CD4-positive, CD25-positive, alpha-beta regulatory T cell (primary cell): ENCODE measurements around the gene DNAJC4. TPM values are rescaled to one million over a fixed set of nuclear protein-coding genes. Genes with fewer than 3 reads are reported as not detected.
A peak's percentile ranks its signal among the peaks of the same experiment; 100 is the strongest.

Experiments
- ATAC-seq, 2 donors: fragments of 150-1000 bp; cut with Tn5 transposase; one replicate each; pipeline ENCODE4 v1.10.0; 2021; ENCODE audit warnings: low read depth in 2 of 2, moderate number of reproducible peaks in 2 of 2, moderate library complexity in 1 of 2
- DNase-seq, 3 donors: peaks; one replicate each; pipeline versions ENCODE4 v3.0.0 to v3.0.0-alpha.2; 2012 to 2022; ENCODE audit warnings: mixed read lengths in 1 of 3
- H3K27ac ChIP-seq: one replicate; pipeline ENCODE4 v1.7.0; 2013; ENCODE audit warnings: mild to moderate bottlenecking, low read length; ENCODE audit not compliant: insufficient read depth, poor library complexity, severe bottlenecking
- H3K27me3 ChIP-seq: one replicate; pipeline ENCODE4 v1.7.0; 2013; ENCODE audit warnings: low read length; ENCODE audit not compliant: control insufficient read depth, insufficient read depth
- H3K36me3 ChIP-seq: one replicate; pipeline ENCODE4 v1.7.0; 2013; ENCODE audit warnings: mild to moderate bottlenecking, low read length, moderate library complexity; ENCODE audit not compliant: control insufficient read depth, insufficient read depth
- H3K4me1 ChIP-seq: 2 replicates; pipeline ENCODE4 v1.7.0; 2013; ENCODE audit warnings: mild to moderate bottlenecking, low read length; ENCODE audit not compliant: insufficient read depth, control insufficient read depth, poor library complexity, severe bottlenecking
- H3K4me3 ChIP-seq: one replicate; pipeline ENCODE4 v1.7.0; 2013; ENCODE audit warnings: low read depth, mild to moderate bottlenecking, low read length, moderate library complexity
- H3K9me3 ChIP-seq, 2 experiments: 1 replicate in 1 of 2; 2 replicates in 1 of 2; pipeline ENCODE4 v1.7.0; 2013; ENCODE audit warnings: low read length in 2 of 2, mild to moderate bottlenecking in 1 of 2, moderate library complexity in 1 of 2; ENCODE audit not compliant: control insufficient read depth in 2 of 2
- H3K27ac Mint-ChIP-seq, 3 donors: one replicate each; pipeline ENCODE4 v1.8.0; 2020 to 2022; ENCODE audit warnings: mild to moderate bottlenecking in 3 of 3, mixed read lengths in 3 of 3, moderate library complexity in 2 of 3
- H3K27me3 Mint-ChIP-seq: one replicate; pipeline ENCODE4 v1.8.0; 2022; ENCODE audit warnings: mild to moderate bottlenecking, mixed read lengths
- H3K36me3 Mint-ChIP-seq: one replicate; pipeline ENCODE4 v1.8.0; 2020; ENCODE audit warnings: mixed read lengths
- H3K4me1 Mint-ChIP-seq, 4 donors: one replicate each; pipeline ENCODE4 v1.8.0; 2020 to 2022; ENCODE audit warnings: mixed read lengths in 4 of 4, mild to moderate bottlenecking in 1 of 4
- H3K4me3 Mint-ChIP-seq, 4 donors: one replicate each; pipeline ENCODE4 v1.8.0; 2020 to 2022; ENCODE audit warnings: mild to moderate bottlenecking in 4 of 4, mixed read lengths in 4 of 4, moderate library complexity in 3 of 4
- H3K9me3 Mint-ChIP-seq, 7 donors: one replicate each; pipeline ENCODE4 v1.8.0; 2020 to 2022; ENCODE audit warnings: mixed read lengths in 7 of 7, mild to moderate bottlenecking in 3 of 7, moderate library complexity in 2 of 7
- polyA plus RNA-seq, 4 donors: library from polyadenylated mRNA; unstranded; fragments of 300-500 nt; fragmentation: Illumina TruSeq; gene quantifications; one replicate each; pipeline ENCODE4 v1.2.3, GENCODE V29; 2021
- total RNA-seq: library from RNA; stranded (reverse); gene quantifications from one replicate; pipeline ENCODE4 v1.2.3, GENCODE V29; 2022

Gene DNAJC4
- total and polyA plus RNA-seq, 5 donors from 2014 or later = 18.1 to 41.9 (median 22.0) TPM

DNA sequence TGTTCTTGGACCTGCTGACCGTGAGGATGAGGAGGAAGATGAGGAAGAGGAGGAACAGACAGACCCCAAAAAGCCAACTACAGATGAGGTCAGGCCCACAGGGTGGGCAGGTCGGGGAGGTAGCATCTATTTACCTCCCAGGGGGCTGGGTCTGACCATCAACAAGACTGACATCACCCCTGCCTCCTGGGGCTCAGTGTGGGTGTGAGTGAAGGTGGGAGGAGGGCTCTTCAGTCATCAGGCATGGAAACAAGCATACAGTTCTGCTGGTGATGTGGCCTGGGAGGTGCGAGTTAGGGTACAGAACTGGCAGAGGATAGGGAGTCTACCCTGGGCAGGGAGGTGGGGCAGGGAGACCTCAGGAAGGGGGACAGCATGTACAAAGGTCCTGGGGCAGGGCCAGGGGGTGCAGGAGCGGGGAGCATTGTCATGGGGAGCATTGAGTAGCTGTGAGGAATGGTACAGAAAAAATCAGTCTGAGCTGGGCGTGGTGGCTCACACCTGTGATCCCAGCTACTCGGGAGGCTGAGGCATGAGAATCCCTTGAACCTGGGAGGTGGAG is 29.9 kb downstream of the DNAJC4 start:
- Histone ChIP-seq H3K27me3 (no peaks in the 10 kb centered on the region), H3K4me3 (no peak overlapping the region), H3K4me1 (peaks cover 5% of the 10 kb centered on the region), H3K36me3 (peaks cover 4% of the 10 kb centered on the region), H3K27ac (no peak overlapping the region), H3K9me3 (no peaks in the 10 kb centered on the region)
- ATAC-seq (no peak), DNase-seq (no peak)
- H3K27ac Mint-ChIP-seq = peak overlapping the region in 1 of 3 donors; percentile 63
- H3K4me1 Mint-ChIP-seq = peaks cover 0 to 9% (median 6%) of the 10 kb centered on the region in 4 donors
- H3K27me3 Mint-ChIP-seq = no peaks in the 10 kb centered on the region
- H3K9me3 Mint-ChIP-seq = no peaks in the 10 kb centered on the region
- peak overlapping the region in 2 of 4 donors; percentile 44 to 82 for H3K4me3 Mint-ChIP-seq
- H3K36me3 Mint-ChIP-seq = no peaks in the 10 kb centered on the region

DNA sequence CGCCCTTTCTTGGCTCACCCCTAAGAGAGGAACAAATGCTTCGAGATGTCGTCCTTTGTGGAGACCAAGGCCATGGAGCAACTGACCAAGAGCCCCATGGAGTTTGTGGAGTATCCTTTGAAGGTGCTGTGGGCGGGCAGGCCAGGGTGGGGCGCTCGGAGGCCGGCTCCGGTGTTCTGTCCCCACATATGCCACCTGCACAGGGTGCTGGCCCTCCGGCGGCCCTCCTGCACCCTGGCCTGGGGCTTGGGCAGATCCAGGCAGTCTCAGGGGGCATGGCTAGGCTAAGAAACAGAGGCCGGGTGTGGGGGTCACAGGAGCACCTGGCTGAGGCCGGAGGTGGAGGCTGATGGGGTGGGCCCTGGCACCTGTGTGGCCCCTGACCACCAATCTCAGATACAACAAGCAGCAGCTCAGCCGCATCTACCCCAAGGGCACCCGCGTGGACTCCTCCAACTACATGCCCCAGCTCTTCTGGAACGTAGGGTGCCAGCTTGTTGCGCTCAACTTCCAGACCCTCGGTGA is 31.3 kb downstream of the DNAJC4 start:
- no peak overlapping the region for H3K27ac ChIP-seq
- peaks cover 5% of the 10 kb centered on the region for H3K4me1 ChIP-seq
- H3K4me3 ChIP-seq = no peak overlapping the region
- ATAC-seq (no peak), DNase-seq (no peak)
- Mint-ChIP-seq H3K4me1 (peaks cover 0 to 9% (median 6%) of the 10 kb centered on the region in 4 donors), H3K27me3 (no peaks in the 10 kb centered on the region), H3K9me3 (no peaks in the 10 kb centered on the region), H3K4me3 (no peak overlapping the region), H3K36me3 (no peaks in the 10 kb centered on the region), H3K27ac (no peak overlapping the region)
- H3K36me3 ChIP-seq = peaks cover 4% of the 10 kb centered on the region
- no peaks in the 10 kb centered on the region for H3K9me3 ChIP-seq
- no peaks in the 10 kb centered on the region for H3K27me3 ChIP-seq

DNA sequence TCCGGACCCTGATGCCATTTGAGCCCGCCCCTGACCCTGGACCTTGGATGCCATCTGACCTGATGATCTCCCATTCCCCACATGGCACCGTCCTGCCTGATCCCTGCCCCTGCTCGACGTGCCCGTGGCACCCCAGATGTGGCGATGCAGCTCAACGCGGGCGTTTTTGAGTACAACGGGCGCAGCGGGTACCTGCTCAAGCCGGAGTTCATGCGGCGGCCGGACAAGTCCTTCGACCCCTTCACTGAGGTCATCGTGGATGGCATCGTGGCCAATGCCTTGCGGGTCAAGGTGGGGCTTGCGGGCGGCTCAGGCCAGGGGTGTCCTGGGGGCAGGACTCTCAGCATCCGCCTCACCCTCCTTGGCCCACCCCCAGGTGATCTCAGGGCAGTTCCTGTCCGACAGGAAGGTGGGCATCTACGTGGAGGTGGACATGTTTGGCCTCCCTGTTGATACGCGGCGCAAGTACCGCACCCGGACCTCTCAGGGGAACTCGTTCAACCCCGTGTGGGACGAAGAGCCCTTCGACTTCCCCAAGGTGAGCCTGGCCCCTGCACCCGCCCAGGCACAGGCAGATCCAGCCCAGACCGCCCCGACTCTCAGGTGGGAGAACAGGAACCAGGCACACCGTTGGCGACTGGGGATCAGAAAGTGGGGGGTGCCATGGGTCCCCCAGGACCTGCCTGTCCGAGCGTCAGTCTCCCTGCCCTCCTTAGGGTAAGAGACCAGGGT is 32.1 kb downstream of the DNAJC4 start:
- ATAC-seq (no peak), DNase-seq (no peak)
- Histone ChIP-seq H3K27ac (no peak overlapping the region), H3K9me3 (no peaks in the 10 kb centered on the region), H3K4me1 (peaks cover 5% of the 10 kb centered on the region), H3K27me3 (no peaks in the 10 kb centered on the region), H3K36me3 (peaks cover 4% of the 10 kb centered on the region), H3K4me3 (no peak overlapping the region)
- H3K9me3 Mint-ChIP-seq = no peaks in the 10 kb centered on the region
- H3K27me3 Mint-ChIP-seq = no peaks in the 10 kb centered on the region
- peaks cover 0 to 9% (median 6%) of the 10 kb centered on the region in 4 donors for H3K4me1 Mint-ChIP-seq
- no peaks in the 10 kb centered on the region for H3K36me3 Mint-ChIP-seq
- H3K27ac Mint-ChIP-seq = no peak overlapping the region
- no peak overlapping the region for H3K4me3 Mint-ChIP-seq

DNA sequence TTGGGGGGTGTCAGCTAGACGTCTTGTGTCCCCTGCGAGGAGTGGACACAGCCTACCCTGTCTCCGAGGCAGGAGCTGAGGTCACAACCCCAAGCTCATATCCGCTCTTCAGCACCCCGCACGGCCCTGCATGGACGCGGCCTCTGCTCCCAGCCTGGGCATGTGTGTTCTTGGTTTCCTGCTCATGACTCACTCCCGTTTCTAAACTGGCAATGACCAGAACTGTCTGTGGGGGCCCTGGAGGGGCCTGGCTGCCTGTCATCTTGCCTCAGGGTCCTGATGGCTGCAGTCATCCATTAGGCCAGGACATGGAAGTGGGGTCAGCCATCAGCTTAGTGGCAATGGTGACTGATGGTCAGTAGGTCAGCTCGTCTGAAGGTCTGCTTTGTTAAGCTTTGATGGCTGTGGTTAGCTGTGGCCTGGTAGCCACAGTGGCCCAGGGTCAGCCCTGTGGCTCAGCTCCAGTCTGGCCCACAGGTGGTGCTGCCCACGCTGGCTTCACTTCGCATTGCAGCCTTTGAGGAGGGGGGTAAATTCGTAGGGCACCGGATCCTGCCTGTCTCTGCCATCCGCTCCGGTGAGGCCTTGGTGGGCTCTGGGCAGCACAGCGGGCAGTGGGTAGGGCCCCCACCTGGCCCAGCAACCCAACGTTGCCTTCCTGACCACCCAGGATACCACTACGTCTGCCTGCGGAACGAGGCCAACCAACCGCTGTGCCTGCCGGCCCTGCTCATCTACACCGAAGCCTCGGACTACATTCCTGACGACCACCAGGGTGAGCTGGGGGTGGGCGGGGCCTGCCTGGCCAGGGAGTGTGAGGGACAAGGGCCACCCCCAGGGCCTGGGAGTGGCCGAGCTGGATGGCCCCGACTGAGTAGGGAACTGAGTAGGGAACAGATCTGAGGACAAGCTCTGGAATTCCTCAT is 32.9 kb downstream of the DNAJC4 start:
- DNase-seq (no peak), ATAC-seq (no peak)
- peaks cover 5% of the 10 kb centered on the region for H3K4me1 ChIP-seq
- peaks cover 0 to 15% (median 11%) of the 10 kb centered on the region in 4 donors for H3K4me1 Mint-ChIP-seq
- H3K9me3 ChIP-seq = no peaks in the 10 kb centered on the region
- H3K9me3 Mint-ChIP-seq = no peaks in the 10 kb centered on the region
- H3K27ac Mint-ChIP-seq = no peak overlapping the region
- peaks cover 4% of the 10 kb centered on the region for H3K36me3 ChIP-seq
- no peak overlapping the region for H3K4me3 Mint-ChIP-seq
- H3K27me3 Mint-ChIP-seq = no peaks in the 10 kb centered on the region
- H3K36me3 Mint-ChIP-seq = no peaks in the 10 kb centered on the region
- no peak overlapping the region for H3K27ac ChIP-seq
- H3K4me3 ChIP-seq = no peak overlapping the region
- H3K27me3 ChIP-seq = no peaks in the 10 kb centered on the region

DNA sequence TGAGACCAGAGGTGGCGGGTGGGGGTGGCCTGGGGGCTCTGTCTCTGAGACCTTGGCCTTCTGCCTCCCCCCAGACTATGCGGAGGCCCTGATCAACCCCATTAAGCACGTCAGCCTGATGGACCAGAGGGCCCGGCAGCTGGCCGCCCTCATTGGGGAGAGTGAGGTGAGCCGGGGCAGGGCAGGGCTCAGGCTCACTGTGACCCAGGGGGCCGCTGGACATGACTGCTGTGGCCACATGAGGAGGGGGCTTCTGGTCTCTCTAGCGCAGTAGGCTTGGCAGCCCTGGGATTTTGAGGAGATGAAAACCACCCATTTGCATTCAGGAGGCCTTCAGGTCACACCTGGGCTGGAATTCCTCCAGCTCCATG is 33.6 kb downstream of the DNAJC4 start:
- no peaks in the 10 kb centered on the region for H3K27me3 ChIP-seq
- no peaks in the 10 kb centered on the region for H3K36me3 ChIP-seq
- H3K4me3 Mint-ChIP-seq = no peak overlapping the region

DNA sequence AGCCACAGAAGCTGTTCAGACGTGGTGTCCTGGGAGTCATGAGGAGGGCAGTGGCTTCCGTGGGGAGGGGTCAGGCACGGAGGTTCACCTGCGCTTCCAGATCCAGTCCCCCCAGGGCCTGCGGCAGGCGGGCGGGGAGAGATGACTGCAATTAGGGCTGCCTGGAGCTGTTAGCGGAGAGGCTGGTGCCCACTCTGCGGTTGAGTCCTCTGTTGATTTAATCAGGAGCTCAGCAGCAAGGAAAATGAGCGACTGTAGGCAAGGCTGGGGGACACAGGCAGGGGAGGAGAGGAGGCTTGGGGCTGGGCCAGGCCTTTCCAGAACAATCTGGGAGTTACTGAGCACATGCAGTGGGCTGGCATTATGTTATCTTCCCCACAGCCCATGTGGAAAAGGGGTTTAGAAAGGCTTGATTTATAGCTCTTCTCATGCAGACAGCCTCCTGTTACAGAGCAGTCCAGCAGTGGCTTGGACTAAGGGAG is 34.1 kb downstream of the DNAJC4 start:
- H3K27ac ChIP-seq = no peak overlapping the region
- H3K36me3 ChIP-seq = no peaks in the 10 kb centered on the region
- Mint-ChIP-seq H3K36me3 (no peaks in the 10 kb centered on the region), H3K4me1 (peaks cover 0 to 22% (median 16%) of the 10 kb centered on the region in 4 donors), H3K27ac (peak overlapping the region in 2 of 3 donors; percentile 46 to 96), H3K27me3 (no peaks in the 10 kb centered on the region), H3K9me3 (no peaks in the 10 kb centered on the region), H3K4me3 (peak overlapping the region in 1 of 4 donors; percentile 63)
- H3K9me3 ChIP-seq = no peaks in the 10 kb centered on the region
- DNase-seq (no peak), ATAC-seq (no peak)
- H3K27me3 ChIP-seq = no peaks in the 10 kb centered on the region
- no peak overlapping the region for H3K4me3 ChIP-seq
- H3K4me1 ChIP-seq = peaks cover 13% of the 10 kb centered on the region

More for the DNA sequence above, 33.6 kb downstream of the DNAJC4 start:
- Histone ChIP-seq H3K27ac (no peak overlapping the region), H3K4me1 (peaks cover 12% of the 10 kb centered on the region), H3K4me3 (no peak overlapping the region), H3K9me3 (no peaks in the 10 kb centered on the region)
- no peak for ATAC-seq
- DNase-seq = no peak
- Mint-ChIP-seq H3K9me3 (no peaks in the 10 kb centered on the region), H3K27me3 (no peaks in the 10 kb centered on the region), H3K4me1 (peaks cover 0 to 20% (median 15%) of the 10 kb centered on the region in 4 donors), H3K27ac (no peak overlapping the region), H3K36me3 (no peaks in the 10 kb centered on the region)
